Measurements from ENCODE around the gene LEMD3. TPM values are rescaled to one million over a fixed set of nuclear protein-coding genes. Genes with fewer than 3 reads are reported as not detected.

The LEMD3 gene
- polyA plus RNA-seq, 1 donor (not counting 4 experiments of a cell fraction or from before 2014, with no cell fraction given) = 21.8 TPM

GRCh38 chr12:65152012-65152411 lies 17.4 kb upstream of the LEMD3 start:
- dilution Hi-C loops (cut with MboI; ENCODE audit: extremely low pct_ligation_motif_present, low sequenced_read_pairs) = no loop called here
- no peaks in the 10 kb centered on the region for H3K4me1 ChIP-seq (ENCODE audit: control insufficient read depth, extremely low read depth, insufficient read depth, low read length)
- H3K9ac ChIP-seq (ENCODE audit: control insufficient read depth, extremely low read depth, insufficient read depth, low read length) = no peak overlapping the region
- H3K9me3 ChIP-seq (ENCODE audit: control insufficient read depth, low read depth, low read length) = no peaks in the 10 kb centered on the region
- peaks cover 12% of the 10 kb centered on the region for H3K27me3 ChIP-seq (ENCODE audit: control insufficient read depth, extremely low read depth, insufficient read depth, low read length)
- no peaks in the 10 kb centered on the region for H3K79me2 ChIP-seq (ENCODE audit: control insufficient read depth, insufficient read depth, low read length)
- H3K4me2 ChIP-seq (ENCODE audit: control insufficient read depth, extremely low read depth, insufficient read depth, low read depth, low read length) = no peak overlapping the region
- H2AFZ ChIP-seq (ENCODE audit: control insufficient read depth, low read length) = no peak overlapping the region
- H3K9me1 ChIP-seq (ENCODE audit: control insufficient read depth, extremely low read depth, insufficient read depth, low read length) = no peaks in the 10 kb centered on the region
- no peaks in the 10 kb centered on the region for H4K20me1 ChIP-seq (ENCODE audit: control insufficient read depth, extremely low read depth, insufficient read depth, low read length)
- DNase-seq (ENCODE audit: low read depth, low spot score) = no peak
- TF ChIP-seq, protein P1, sequence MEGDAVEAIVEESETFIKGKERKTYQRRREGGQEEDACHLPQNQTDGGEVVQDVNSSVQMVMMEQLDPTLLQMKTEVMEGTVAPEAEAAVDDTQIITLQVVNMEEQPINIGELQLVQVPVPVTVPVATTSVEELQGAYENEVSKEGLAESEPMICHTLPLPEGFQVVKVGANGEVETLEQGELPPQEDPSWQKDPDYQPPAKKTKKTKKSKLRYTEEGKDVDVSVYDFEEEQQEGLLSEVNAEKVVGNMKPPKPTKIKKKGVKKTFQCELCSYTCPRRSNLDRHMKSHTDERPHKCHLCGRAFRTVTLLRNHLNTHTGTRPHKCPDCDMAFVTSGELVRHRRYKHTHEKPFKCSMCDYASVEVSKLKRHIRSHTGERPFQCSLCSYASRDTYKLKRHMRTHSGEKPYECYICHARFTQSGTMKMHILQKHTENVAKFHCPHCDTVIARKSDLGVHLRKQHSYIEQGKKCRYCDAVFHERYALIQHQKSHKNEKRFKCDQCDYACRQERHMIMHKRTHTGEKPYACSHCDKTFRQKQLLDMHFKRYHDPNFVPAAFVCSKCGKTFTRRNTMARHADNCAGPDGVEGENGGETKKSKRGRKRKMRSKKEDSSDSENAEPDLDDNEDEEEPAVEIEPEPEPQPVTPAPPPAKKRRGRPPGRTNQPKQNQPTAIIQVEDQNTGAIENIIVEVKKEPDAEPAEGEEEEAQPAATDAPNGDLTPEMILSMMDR (optimal IDR thresholded peaks at IDR 0.05 in 1 of 3, IDR thresholded peaks at IDR 0.05 in 1 of 3, conservative IDR thresholded peaks at IDR 0.05 in 1 of 3; ENCODE audit: extremely low read depth in 1 of 3, insufficient read depth in 2 of 3, low read length in 3 of 3) = no peak
- TF ChIP-seq EZH2 (IDR thresholded peaks at IDR 0.05; ENCODE audit: low read length) = no peak
- peak; percentile 23 for FAIRE-seq
- H3K4me3 ChIP-seq (ENCODE audit: control insufficient read depth in 2 of 3, extremely low read depth in 1 of 3, insufficient read depth in 2 of 3, low read depth in 1 of 3, low read length in 3 of 3) = no peak overlapping the region
- no peaks in the 10 kb centered on the region for H3K36me3 ChIP-seq (ENCODE audit: control insufficient read depth in 2 of 2, extremely low read depth in 1 of 2, insufficient read depth in 2 of 2, low read length in 2 of 2)
- no peak overlapping the region for H3K27ac ChIP-seq (ENCODE audit: control insufficient read depth, insufficient read depth, low read length)

- no peak overlapping the region for H3K27ac ChIP-seq (ENCODE audit: control insufficient read depth, insufficient read depth, low read length)
- H3K36me3 ChIP-seq (ENCODE audit: control insufficient read depth in 2 of 2, extremely low read depth in 1 of 2, insufficient read depth in 2 of 2, low read length in 2 of 2) = no peaks in the 10 kb centered on the region
- H3K79me2 ChIP-seq (ENCODE audit: control insufficient read depth, insufficient read depth, low read length) = no peaks in the 10 kb centered on the region
- H3K4me2 ChIP-seq (ENCODE audit: control insufficient read depth, extremely low read depth, insufficient read depth, low read depth, low read length) = no peak overlapping the region
- peaks cover 12% of the 10 kb centered on the region for H3K27me3 ChIP-seq (ENCODE audit: control insufficient read depth, extremely low read depth, insufficient read depth, low read length)
- DNase-seq (ENCODE audit: low read depth, low spot score) (no peak), FAIRE-seq (no peak)
- H2AFZ ChIP-seq (ENCODE audit: control insufficient read depth, low read length) = no peak overlapping the region
- no peaks in the 10 kb centered on the region for H3K9me1 ChIP-seq (ENCODE audit: control insufficient read depth, extremely low read depth, insufficient read depth, low read length)
- dilution Hi-C loops (cut with MboI; ENCODE audit: extremely low pct_ligation_motif_present, low sequenced_read_pairs) = no loop called here
- no peaks in the 10 kb centered on the region for H4K20me1 ChIP-seq (ENCODE audit: control insufficient read depth, extremely low read depth, insufficient read depth, low read length)
- TF ChIP-seq, protein P1 (optimal IDR thresholded peaks at IDR 0.05 in 1 of 3, IDR thresholded peaks at IDR 0.05 in 1 of 3, conservative IDR thresholded peaks at IDR 0.05 in 1 of 3; ENCODE audit: extremely low read depth in 1 of 3, insufficient read depth in 2 of 3, low read length in 3 of 3) = no peak
- no peak for TF ChIP-seq EZH2 (IDR thresholded peaks at IDR 0.05; ENCODE audit: low read length)
- no peaks in the 10 kb centered on the region for H3K4me1 ChIP-seq (ENCODE audit: control insufficient read depth, extremely low read depth, insufficient read depth, low read length)
- H3K9me3 ChIP-seq (ENCODE audit: control insufficient read depth, low read depth, low read length) = no peaks in the 10 kb centered on the region
- no peak overlapping the region for H3K4me3 ChIP-seq (ENCODE audit: control insufficient read depth in 2 of 3, extremely low read depth in 1 of 3, insufficient read depth in 2 of 3, low read depth in 1 of 3, low read length in 3 of 3)
- no peak overlapping the region for H3K9ac ChIP-seq (ENCODE audit: control insufficient read depth, extremely low read depth, insufficient read depth, low read length)
Observed at GRCh38 chr12:65152596-65152995, 16.8 kb upstream of the LEMD3 start.
